ENCODE measurements around the gene MRPS34. TPM values are rescaled to one million over a fixed set of nuclear protein-coding genes. Genes with fewer than 3 reads are reported as not detected.
"Not testable (repeated sequence)": the region's sequence is repeated elsewhere in the genome, so short reads cannot be mapped to it uniquely, and the experiment has no call there.

Gene MRPS34
- total RNA-seq, 2 experiments from 2014 or later: 91.6 to 103 TPM

DNA sequence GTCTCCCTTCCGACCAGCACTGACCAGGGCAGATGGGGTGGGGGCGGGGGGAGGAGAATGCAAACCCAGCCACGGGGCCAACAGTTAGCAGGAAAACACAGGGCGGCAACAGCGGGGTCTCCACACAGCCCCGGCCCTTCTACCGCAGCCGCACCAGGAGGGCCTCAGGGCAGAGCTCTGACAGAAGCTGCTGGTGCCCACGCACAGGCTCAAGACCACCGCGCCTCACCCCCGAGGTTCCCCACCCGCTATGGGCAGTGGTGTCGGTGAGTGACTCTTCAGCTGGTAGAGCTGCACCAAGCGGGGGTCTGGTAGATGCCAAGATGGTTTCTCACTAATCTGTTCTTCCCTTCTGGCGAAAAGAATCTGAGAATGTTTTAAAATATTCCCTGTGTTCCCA lies 37.6 kb upstream of the MRPS34 start:
- Mint-ChIP-seq H3K27me3 (no peaks in the 10 kb centered on the region), H3K9me3 (no peaks in the 10 kb centered on the region), H3K36me3 (peaks cover 17% of the 10 kb centered on the region), H3K4me3 (no peak overlapping the region), H3K27ac (no peak overlapping the region), H3K4me1 (no peaks in the 10 kb centered on the region)
- ATAC-seq (ENCODE audit: low read depth) (no peak), DNase-seq (no peak)
- POLR2A ChIA-PET: no interaction called here

DNA sequence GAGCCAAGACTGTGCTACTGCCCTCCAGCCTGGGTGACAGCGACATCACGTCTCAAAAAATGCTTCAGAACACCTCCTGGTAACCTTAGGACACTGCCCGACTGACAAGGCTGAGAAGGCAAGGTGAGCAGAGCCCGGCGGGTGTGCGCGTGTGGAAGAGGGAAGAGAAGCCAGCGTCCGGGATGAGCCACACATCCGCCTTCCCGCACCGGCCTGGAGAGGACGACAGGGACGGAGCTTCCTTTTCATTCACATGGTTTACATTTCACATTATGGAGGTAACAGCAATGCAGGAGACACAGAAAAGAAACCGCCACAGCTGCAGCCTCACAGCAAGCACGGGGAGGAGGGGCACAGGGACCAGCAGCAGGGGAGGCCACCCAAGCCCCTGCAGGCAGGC lies 37.2 kb upstream of the MRPS34 start:
- H3K4me1 Mint-ChIP-seq: no peaks in the 10 kb centered on the region
- POLR2A ChIA-PET: no interaction called here
- no peak for ATAC-seq (ENCODE audit: low read depth)

DNA sequence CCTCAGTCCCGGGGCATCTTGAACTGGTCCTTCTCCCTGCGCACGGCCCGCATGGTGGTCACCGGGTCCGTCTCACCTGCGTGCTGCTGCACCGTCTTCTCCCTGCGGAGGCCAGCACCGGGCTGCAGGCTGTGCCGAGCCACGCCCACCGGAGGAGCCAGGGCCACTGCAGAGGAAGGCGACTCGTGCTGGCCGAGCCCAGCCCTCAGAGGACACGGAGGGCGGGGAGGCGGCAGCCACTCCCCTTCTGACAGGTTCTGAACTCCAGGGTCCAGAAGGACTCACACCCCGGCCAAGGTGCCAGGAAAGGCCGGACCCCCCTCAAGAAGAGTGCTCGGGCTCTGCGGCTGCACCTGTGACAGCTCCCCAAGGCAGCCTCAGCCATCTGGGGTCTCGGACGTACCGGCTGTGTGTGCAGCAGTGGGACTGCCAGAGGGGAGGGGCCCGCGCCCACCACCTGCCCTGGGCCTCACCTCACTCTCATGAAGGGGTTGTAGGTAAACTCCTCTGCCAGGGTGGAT lies 36.4 kb upstream of the MRPS34 start:
- Mint-ChIP-seq H3K9me3 (no peaks in the 10 kb centered on the region), H3K4me3 (no peak overlapping the region), H3K4me1 (no peaks in the 10 kb centered on the region), H3K27ac (no peak overlapping the region), H3K27me3 (no peaks in the 10 kb centered on the region), H3K36me3 (peaks cover 18% of the 10 kb centered on the region)
- ATAC-seq (ENCODE audit: low read depth): peak; percentile 18
- POLR2A ChIA-PET: no interaction called here
- no peak for DNase-seq

More for the DNA sequence above, 37.2 kb upstream of the MRPS34 start:
- no peaks in the 10 kb centered on the region for H3K27me3 Mint-ChIP-seq
- H3K36me3 Mint-ChIP-seq: peaks cover 18% of the 10 kb centered on the region
- no peaks in the 10 kb centered on the region for H3K9me3 Mint-ChIP-seq
- DNase-seq: no peak
- no peak overlapping the region for H3K4me3 Mint-ChIP-seq
- H3K27ac Mint-ChIP-seq: no peak overlapping the region

DNA sequence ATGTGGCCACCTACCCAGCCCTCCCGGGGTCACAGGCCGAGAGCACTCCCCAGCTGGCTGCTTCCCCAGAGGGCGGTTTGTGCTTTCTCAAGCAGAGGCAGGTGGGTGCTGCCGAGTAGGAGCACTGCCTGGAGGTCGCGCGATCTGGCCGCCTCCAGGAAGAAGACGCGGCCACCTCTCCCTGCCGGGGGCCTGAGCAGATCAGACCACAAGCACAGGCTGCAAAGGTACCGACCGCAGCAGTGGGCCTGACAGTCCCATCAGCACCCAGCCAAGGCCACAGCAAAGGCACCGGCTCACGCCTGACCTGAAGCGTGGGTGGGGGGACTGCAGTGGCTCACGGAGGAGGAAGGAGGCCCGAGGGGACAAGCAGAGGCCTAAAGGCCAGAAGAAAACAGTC lies 35.8 kb upstream of the MRPS34 start:
- peaks cover 18% of the 10 kb centered on the region for H3K36me3 Mint-ChIP-seq
- no peak for DNase-seq
- no peak overlapping the region for H3K4me3 Mint-ChIP-seq
- no peaks in the 10 kb centered on the region for H3K4me1 Mint-ChIP-seq
- H3K27ac Mint-ChIP-seq: no peak overlapping the region
- H3K27me3 Mint-ChIP-seq: no peaks in the 10 kb centered on the region
- POLR2A ChIA-PET: no interaction called here
- H3K9me3 Mint-ChIP-seq: no peaks in the 10 kb centered on the region
- ATAC-seq (ENCODE audit: low read depth): no peak

DNA sequence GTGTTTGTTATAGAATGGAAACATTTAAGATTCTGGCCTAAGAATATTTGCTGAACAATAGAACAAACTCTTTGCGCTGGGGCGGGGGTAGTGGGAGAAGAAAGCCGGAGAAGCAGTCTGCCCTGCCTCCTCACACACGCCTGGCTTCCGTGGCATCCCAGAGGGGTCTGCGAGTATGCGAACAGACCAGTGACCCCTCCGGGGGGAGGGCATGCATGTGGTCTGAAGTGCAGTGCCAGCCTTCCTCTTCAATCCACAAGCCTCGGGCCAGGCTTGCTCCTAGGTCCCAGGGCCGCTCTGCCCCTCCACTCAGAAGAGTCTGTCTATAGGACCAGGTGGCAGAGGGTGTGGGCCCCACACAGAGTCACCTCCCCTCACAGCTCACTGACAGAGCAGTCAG lies 34.7 kb upstream of the MRPS34 start:
- ATAC-seq (ENCODE audit: low read depth): no peak
- Mint-ChIP-seq H3K27ac (no peak overlapping the region), H3K27me3 (no peaks in the 10 kb centered on the region), H3K9me3 (no peaks in the 10 kb centered on the region), H3K4me1 (no peaks in the 10 kb centered on the region), H3K36me3 (peaks cover 18% of the 10 kb centered on the region), H3K4me3 (no peak overlapping the region)
- POLR2A ChIA-PET: no interaction called here
- DNase-seq: no peak

DNA sequence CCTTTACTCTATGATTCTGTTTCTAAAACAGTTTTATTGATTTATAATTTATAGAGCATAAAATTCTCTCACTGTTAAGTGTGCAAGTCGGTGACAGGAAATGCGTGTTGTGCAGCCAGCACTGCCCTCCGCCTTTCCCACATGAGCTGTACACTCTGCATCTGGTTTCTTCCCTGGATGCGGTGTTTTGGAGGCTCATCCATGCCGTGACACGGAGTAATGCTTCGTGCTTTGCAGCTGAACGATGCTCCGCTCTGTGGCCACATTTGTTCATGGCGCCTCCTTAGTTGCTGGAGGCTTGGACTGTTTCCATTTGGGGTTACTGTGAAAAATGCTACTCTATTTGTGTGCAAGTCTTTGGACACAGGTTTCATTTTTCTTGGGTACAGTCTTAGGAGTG lies 27.8 kb upstream of the MRPS34 start:
- Mint-ChIP-seq H3K9me3 (peaks cover 4% of the 10 kb centered on the region), H3K36me3 (peaks cover 5% of the 10 kb centered on the region), H3K4me1 (no peaks in the 10 kb centered on the region), H3K27me3 (no peaks in the 10 kb centered on the region), H3K4me3 (no peak overlapping the region), H3K27ac (no peak overlapping the region)
- POLR2A ChIA-PET: no interaction called here
- DNase-seq (no peak), ATAC-seq (ENCODE audit: low read depth) (no peak)

DNA sequence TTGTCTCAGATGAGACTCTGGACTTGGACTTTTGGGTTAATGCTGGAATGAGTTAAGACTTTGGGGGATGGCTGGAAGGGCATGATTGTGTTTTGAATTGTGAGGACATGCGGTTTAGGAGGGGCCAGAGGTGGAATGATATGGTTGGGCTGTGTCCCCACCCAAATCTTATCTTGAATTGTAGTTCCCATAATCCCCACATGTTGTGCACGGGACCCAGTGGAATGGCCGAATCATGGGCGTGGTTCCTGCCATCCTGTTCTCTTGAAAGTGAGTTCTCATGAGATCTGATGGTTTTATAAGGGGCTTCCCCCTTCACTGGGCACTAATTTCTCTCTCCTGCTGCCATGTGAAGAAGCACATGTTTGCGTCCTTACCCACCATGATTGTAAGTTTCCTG lies 26.3 kb upstream of the MRPS34 start:
- ATAC-seq (ENCODE audit: low read depth); H3K27ac Mint-ChIP-seq; DNase-seq; H3K9me3 Mint-ChIP-seq; H3K36me3 Mint-ChIP-seq; H3K4me3 Mint-ChIP-seq; H3K27me3 Mint-ChIP-seq; POLR2A ChIA-PET; H3K4me1 Mint-ChIP-seq: not testable (repeated sequence)

DNA sequence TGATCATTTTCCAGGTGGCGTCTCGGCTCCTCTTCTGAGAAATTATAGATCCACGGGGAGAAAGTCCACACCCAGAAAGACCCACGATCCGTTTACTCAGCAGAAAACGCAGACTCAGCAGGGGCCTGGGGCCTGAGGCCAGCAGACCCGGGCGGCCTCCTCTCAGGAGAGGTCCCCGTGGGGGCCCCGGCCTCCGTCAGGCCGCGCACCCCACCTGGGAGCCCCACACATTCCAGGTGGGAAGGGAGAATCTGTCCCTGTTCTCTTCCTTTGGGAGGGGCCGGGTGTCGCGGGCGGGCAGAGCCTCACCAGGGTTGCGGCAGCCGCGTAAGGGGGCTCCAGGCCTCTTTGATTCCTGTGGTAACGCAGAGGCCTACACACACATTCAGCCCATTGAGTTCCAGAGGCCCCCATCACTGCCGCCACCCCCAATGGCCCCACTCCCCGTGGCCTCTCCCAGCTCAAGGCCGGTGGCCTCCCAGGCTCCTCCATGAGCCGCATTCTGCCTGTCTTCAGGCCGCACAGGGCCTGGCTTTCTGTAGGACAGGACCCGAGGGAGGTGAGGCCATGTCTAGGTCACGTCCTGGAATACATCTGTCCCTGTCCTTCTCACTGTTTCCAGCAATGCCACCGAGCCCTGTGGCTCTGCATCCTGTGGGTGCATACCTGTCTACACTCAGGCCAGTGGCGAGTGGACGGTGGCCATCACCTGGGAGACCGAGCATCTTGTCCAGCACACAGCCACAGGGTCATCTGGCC lies 22.2 kb upstream of the MRPS34 start:
- Mint-ChIP-seq H3K27ac (no peak overlapping the region), H3K4me1 (no peaks in the 10 kb centered on the region), H3K27me3 (no peaks in the 10 kb centered on the region), H3K36me3 (peaks cover 3% of the 10 kb centered on the region), H3K9me3 (peaks cover 3% of the 10 kb centered on the region), H3K4me3 (no peak overlapping the region)
- ATAC-seq (ENCODE audit: low read depth): no peak
- POLR2A ChIA-PET: no interaction called here
- DNase-seq: peak; percentile 24

DNA sequence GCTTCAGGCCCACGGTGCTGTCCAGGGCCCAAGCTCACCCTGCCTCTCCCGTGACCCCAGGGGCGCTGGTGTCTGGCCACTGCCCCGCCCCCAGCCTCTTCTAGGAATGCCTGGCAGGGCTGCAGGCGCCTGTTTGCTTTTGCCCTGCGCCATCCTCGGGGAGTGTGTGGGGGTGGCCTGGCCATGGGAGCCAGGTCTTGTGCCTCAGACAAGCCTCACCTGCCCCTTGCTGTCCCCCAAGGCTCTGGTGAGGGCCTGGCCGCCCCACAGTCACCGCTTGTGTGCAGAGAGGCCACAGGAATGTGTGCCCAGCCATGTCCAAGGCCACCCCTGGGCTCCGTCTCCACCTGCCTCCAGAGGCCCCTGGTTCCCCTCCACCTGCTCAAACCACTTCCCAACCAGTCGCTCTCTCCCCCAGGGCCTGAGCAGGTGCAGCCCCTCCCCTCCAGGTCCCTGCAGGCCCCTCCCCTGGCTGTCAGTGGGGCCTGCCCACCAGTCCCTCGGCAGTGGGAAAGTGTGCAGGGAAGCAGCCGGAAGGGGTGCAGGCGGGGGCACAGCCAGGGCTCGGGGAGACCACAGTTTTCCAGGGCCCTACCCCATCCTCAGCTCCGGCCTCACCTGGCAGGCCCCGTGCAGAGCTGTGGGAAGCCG lies 21.4 kb upstream of the MRPS34 start:
- Mint-ChIP-seq H3K27ac (no peak overlapping the region), H3K36me3 (peaks cover 3% of the 10 kb centered on the region), H3K9me3 (peaks cover 3% of the 10 kb centered on the region), H3K4me1 (no peaks in the 10 kb centered on the region), H3K27me3 (no peaks in the 10 kb centered on the region), H3K4me3 (no peak overlapping the region)
- POLR2A ChIA-PET: no interaction called here
- ATAC-seq (ENCODE audit: low read depth) (no peak), DNase-seq (no peak)

DNA sequence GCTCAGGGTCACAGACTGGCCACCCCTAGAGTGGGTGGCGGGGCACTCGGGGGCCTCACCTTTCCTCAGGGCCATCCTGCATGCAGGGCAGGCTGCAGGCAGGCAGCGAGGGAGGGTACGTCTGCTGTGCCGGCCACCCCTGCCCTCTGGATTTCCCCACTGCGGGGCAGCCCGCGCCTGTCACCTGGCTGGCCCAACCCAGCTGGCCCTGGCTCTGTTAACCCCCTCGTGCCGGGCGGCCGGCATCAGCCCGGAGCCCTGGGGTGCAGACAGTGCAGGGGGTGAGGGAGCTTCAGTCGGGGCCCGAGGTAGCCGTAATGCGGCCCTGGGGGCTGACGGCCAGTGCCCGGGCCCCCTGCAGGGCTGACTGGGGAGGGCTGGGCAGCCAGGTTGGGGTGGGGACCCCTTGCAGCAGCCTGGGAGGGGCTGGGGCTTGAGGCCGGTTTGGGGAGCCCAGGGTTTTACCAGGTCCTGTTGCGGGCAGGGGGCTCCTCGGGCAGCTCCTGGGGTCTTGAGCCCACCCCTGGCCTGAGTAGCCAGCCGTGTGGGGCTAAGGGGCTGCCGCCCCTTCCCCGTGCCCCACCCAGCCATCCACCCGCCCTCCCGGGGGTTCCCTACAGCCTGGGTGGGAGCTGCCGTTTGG lies 20.8 kb upstream of the MRPS34 start, which contains the start of gene IGFALS:
IGFALS (minus strand) TSS at position 128 of the 643 bp plus-strand sequence; CDS start at position 75, 53 bp downstream.
- H3K9me3 Mint-ChIP-seq: no peaks in the 10 kb centered on the region
- no peak for ATAC-seq (ENCODE audit: low read depth)
- H3K4me1 Mint-ChIP-seq: peaks cover 1% of the 10 kb centered on the region
- peak; percentile 25 for DNase-seq
- POLR2A ChIA-PET: interaction anchor here (1.1 kb wide), 1 partner anchor 9 kb away, joined by 3 read pairs; no protein-coding TSS in a partner anchor
- H3K27me3 Mint-ChIP-seq: no peaks in the 10 kb centered on the region
- peaks cover 4% of the 10 kb centered on the region for H3K36me3 Mint-ChIP-seq
- H3K27ac Mint-ChIP-seq: no peak within 1 kb of the TSS
- H3K4me3 Mint-ChIP-seq: no peak within 1 kb of the TSS

DNA sequence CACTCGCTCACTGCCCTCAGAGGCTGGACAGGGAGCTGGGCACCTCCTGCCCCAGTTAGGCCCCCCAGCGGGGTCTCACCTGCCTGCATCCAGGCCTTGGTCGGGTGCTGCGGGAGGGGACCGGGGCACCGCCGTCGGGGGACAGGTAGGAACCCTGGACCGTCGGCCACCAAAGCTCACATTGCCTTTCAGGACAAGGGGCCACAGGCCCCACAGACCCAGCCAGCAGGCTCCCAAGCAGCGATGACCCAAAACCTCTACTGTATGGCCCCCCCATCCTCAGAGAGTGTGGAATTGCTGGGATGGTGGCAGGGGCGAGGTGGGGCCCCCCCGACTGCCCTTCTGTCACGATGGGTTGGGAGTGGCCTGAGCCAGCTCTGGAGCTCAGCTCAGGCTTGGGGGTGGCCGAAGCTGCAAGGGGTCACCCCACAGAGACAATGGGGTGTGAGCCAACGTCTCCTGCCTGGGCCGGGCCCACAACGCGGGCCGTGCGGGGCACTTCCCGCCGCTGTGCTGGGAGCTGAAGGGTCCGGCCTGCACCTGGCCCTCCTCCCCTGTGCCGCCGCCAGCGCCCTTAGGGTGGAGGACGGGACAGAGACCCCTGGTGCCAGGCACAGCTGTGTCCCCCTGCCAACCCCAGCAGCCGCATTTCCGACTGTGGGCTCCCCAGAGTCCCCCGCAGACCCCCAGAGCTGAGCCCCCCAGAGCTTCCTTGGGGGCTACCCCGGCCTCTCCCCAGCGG lies 20.1 kb upstream of the MRPS34 start:
- Mint-ChIP-seq H3K4me3 (no peak overlapping the region), H3K27me3 (no peaks in the 10 kb centered on the region), H3K27ac (no peak overlapping the region), H3K4me1 (peaks cover 1% of the 10 kb centered on the region), H3K9me3 (no peaks in the 10 kb centered on the region), H3K36me3 (peaks cover 4% of the 10 kb centered on the region)
- ATAC-seq (ENCODE audit: low read depth) (no peak), DNase-seq (no peak)
- POLR2A ChIA-PET: interaction anchor here (0.5 to 1.1 kb wide), 2 partner anchors 8 to 9 kb away, joined by 3 read pairs; no protein-coding TSS in a partner anchor

DNA sequence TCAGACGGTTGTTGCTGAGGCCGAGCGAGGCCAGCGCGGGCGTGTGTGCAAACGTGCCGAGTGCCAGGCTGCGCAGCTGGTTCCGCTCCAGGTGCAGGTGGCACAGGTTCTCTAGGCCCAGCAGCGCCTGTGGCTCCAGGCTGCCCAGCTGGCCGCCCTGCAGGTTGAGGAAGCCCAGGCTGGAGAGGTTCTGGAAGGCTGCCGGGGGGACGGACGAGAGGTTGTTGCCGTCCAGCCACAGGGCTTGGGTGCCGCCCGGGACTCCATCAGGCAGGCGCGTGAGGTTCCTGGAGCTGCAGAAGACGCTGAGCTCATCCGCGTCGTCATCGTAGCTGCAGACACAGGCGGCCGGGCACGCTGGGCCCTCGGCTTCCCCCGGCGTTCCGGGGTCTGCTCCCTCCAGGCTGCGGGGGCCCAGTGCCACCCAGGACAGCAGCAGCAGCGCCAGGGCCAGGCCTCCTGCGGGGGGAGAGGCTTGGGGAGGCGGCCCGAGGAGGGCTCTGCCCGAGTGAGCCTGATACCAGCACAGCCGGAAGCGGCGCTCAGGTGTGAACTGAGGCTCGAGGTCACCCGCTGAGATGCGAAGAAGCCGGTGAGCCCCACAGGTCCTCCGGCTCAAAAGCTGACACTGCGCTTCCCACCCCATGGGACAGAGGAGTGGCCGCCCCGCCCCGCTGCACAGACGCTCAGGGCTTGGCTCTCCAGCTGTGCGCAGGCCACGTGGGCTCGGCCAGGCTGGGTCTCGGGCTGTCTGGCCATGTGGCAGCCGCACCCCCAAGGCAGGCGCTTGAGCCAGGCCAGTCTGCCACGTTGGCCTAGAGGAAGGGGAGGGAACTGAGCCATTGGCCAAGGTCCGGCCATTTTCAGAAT lies 19.2 kb upstream of the MRPS34 start:
- no peak overlapping the region for H3K27ac Mint-ChIP-seq
- peaks cover 3% of the 10 kb centered on the region for H3K36me3 Mint-ChIP-seq
- no peaks in the 10 kb centered on the region for H3K9me3 Mint-ChIP-seq
- POLR2A ChIA-PET: interaction anchor here (1.4 kb wide), 1 partner anchor 10 kb away, joined by 5 read pairs; the partner anchor contains the start of genes NUBP2 and SPSB3
- H3K27me3 Mint-ChIP-seq: no peaks in the 10 kb centered on the region
- ATAC-seq (ENCODE audit: low read depth): no peak
- H3K4me1 Mint-ChIP-seq: peaks cover 1% of the 10 kb centered on the region
- peak; percentile 25 for DNase-seq
- no peak overlapping the region for H3K4me3 Mint-ChIP-seq
